ENCODE measurements around the gene ZBTB20. TPM values are rescaled to one million over a fixed set of nuclear protein-coding genes. Genes with fewer than 3 reads are reported as not detected.

The ZBTB20 gene
- total and polyA plus RNA-seq, 2 of the 4 experiments (the other 2 are of a cell fraction), result 0.75 to 14.7 TPM

- Histone ChIP-seq H2BK15ac (ENCODE audit: low read depth, low read length) (no peak overlapping the region), H4K20me1 (ENCODE audit: insufficient read depth, low read length) (no peaks in the 10 kb centered on the region), H3K4me2 (ENCODE audit: low read depth, low read length) (no peak overlapping the region), H3K36me3 (ENCODE audit: control insufficient read depth, insufficient read depth, low read length) (no peaks in the 10 kb centered on the region), H3K9ac (ENCODE audit: low read depth, low read length) (no peak overlapping the region), H3K27ac (ENCODE audit: insufficient read depth, low read length) (no peak overlapping the region), H2AFZ (replicated peaks; ENCODE audit: low read length, poor library complexity) (no peak overlapping the region), H3K27me3 (ENCODE audit: control insufficient read depth, insufficient read depth, low read length) (no peaks in the 10 kb centered on the region), H3K18ac (ENCODE audit: low read depth, low read length) (no peak overlapping the region), H2AK9ac (replicated peaks; ENCODE audit: low read depth, low read length, poor library complexity) (no peak overlapping the region), H4K91ac (ENCODE audit: insufficient read depth, low read depth, low read length) (no peak overlapping the region), H4K8ac (ENCODE audit: low read depth in 2 of 2, low read length in 2 of 2) (no peak overlapping the region), H3K56ac (ENCODE audit: extremely low read depth, insufficient read depth, low read length) (no peak overlapping the region), H3K9me3 (ENCODE audit: control insufficient read depth, insufficient read depth, low read length) (no peaks in the 10 kb centered on the region), H3K4ac (ENCODE audit: low read depth, low read length) (no peak overlapping the region), H3K9me1 (ENCODE audit: insufficient read depth, low read length) (no peaks in the 10 kb centered on the region), H3K23ac (ENCODE audit: low read depth, low read length) (no peak overlapping the region), H2AK5ac (ENCODE audit: low read depth, low read length) (no peak overlapping the region), H3K4me1 (ENCODE audit: control insufficient read depth, insufficient read depth, low read length) (no peaks in the 10 kb centered on the region), H2BK5ac (ENCODE audit: low read depth, low read length, poor library complexity, severe bottlenecking) (no peak overlapping the region), H2BK120ac (ENCODE audit: low read depth, low read length) (no peak overlapping the region), H3K79me1 (ENCODE audit: low read depth in 1 of 2, low read length in 2 of 2) (peaks cover 0 to 16% of the 10 kb centered on the region in 2 experiments; a peak in 3 of 4 replicates), H4K5ac (ENCODE audit: low read depth, low read length) (no peak overlapping the region), H2BK20ac (ENCODE audit: low read depth, low read length) (no peak overlapping the region), H3K4me3 (ENCODE audit: insufficient read depth, low read depth, low read length) (no peak overlapping the region), H3K14ac (replicated peaks; ENCODE audit: low read depth, low read length) (no peak overlapping the region)
- ATAC-seq (ENCODE audit: low read depth), result no peak
- ChIA-PET POLR2A (ENCODE audit: unreplicated experiment) (no interaction called here), CTCF (no interaction called here)
- no TSS peak for BruUV-seq (replicated peaks)
- no peak for TF ChIP-seq MAFK (IDR thresholded peaks at IDR 0.05; ENCODE audit: low read depth, low read length)
- TF ChIP-seq POLR2A (IDR thresholded peaks at IDR 0.05; ENCODE audit: low read depth, low read length), result no peak
- TF ChIP-seq SMC3 (IDR thresholded peaks at IDR 0.05; ENCODE audit: low read depth, low read length), result no peak
- no peak for TF ChIP-seq MAZ (IDR thresholded peaks at IDR 0.05; ENCODE audit: borderline replicate concordance, low read depth, low read length)
- no peak for TF ChIP-seq RFX5 (IDR thresholded peaks at IDR 0.05; ENCODE audit: low read depth, low read length)
- TF ChIP-seq USF2 (IDR thresholded peaks at IDR 0.05; ENCODE audit: low read depth, low read length), result no peak
- no peak for TF ChIP-seq FOS (IDR thresholded peaks at IDR 0.05; ENCODE audit: low read depth, low read length)
- no peak for TF ChIP-seq CHD1 (IDR thresholded peaks at IDR 0.05; ENCODE audit: low read depth, low read length)
- no peak for TF ChIP-seq BHLHE40 (IDR thresholded peaks at IDR 0.05; ENCODE audit: low read depth, low read length)
- TF ChIP-seq MXI1 (IDR thresholded peaks at IDR 0.05; ENCODE audit: borderline replicate concordance, low read depth, low read length), result no peak
- in situ Hi-C loops (cut with MboI; ENCODE audit: low sequenced_read_pairs), result no loop called here
- no CpG with 5 or more reads among the region's 8 CpGs for WGBS, 2 experiments (ENCODE audit: extremely low coverage in 2 of 2, insufficient read length in 1 of 2)
- intact Hi-C loops (cut with micrococcal nuclease), result no loop called here
- no peak for DNase-seq
- dilution Hi-C loops (cut with HindIII; ENCODE audit: low sequenced_read_pairs, unreplicated experiment), result no loop called here
These were observed 659.6 kb downstream of the ZBTB20 start for GRCh38 chr3:114487502-114487901.

Measured in IMR-90 (cell line).